Stimulated activated CD8-positive, alpha-beta memory T cell treated with anti-CD3 and anti-CD28 coated beads, Interleukin-15, amount 100 ng/mL, for 48 hours (primary cell): ENCODE data around the gene CD160.
"Not testable (repeated sequence)": the region's sequence is repeated elsewhere in the genome, so short reads cannot be mapped to it uniquely, and the experiment has no call there.

Source experiments
- DNase-seq, 2 donors: peaks; one replicate each; pipeline ENCODE4 v3.0.0-alpha.2; 2020; ENCODE audit warnings: low read depth in 2 of 2

CD160 gene, protein sequence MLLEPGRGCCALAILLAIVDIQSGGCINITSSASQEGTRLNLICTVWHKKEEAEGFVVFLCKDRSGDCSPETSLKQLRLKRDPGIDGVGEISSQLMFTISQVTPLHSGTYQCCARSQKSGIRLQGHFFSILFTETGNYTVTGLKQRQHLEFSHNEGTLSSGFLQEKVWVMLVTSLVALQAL

DNA sequence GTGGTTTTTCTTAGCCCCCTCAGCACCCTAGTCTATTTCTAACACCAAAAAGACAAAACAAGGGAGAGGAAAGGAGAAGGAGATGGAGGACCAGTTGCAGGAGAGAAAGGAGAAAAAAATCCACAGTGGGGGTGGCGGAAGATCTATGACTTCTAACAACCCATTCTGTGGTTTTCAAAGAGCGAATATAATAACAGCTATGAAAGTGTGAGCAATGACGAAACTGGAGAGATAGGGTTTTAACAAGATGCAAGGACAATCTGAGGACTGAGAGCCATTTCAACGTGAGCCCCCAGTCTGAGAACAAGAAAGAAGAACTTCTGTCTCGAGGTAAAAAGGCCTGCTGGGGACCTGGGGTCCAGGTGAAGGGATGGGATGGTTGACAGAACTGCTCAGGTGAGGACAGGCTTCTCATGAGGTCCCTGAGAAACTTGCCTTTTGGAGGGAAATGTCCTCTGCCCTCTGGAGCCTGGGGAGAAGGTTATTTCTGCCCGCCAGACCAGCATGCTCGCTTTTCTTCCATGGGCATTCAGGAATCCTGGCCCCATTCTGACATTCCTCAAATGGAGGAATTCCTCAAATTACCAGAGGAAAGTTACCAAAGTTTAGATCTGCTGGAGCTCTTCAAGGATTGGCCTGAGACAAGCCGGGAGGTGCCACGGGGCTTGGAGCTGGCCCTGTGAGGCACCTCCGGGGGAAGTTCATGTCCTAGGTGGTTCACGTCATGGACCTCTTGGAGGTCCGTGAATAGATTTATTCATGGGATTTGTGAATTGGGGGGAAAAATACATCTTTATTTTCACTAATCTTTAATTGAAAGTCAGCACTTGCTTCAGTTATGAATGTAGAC is at the start of gene CD160:
TSS of gene CD160 (plus strand) at position 270 of the 850 bp plus-strand sequence. CDS start 8,829 bp downstream, outside the sequence.
- DNase-seq = peak in 1 of 2 donors; percentile 21

DNA sequence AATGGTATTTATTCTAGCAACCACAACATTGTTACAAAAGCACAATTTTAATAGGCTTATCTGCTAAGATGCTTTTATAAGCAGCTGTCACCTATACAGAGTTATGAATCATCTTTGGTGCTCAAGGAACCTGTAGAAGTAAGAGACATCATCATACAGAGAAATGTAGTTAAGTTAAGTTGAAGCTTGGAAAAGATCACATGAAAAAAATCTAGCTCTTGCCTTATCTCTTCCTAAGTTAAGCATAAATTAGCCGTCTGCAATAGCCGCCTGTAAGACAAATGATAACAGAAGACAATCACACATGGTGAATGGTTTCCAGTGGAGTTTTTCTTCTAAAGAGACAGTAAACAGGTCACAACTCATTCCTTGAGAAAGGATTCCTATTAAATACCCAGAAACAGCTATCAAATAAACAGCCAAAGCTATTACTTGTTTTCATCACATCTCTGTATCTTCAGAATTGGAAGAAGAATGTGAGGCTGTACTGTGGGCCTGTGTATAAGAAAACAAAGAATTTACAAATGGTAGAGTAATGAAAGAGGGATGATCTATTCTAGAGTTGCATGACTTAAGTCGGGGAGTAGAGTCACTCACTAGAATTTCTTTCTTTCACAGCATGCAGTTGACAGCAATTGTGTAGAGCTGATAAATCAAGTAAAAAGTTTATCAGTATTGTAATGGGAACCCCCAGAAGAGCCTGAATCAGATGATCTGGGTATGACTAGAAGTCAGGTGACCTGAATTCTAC is 48.1 kb upstream of the CD160 start:
- not testable (repeated sequence) for DNase-seq

- DNase-seq = not testable (repeated sequence)
Measured at GRCh38 chr1:145673217-145673616, 46.1 kb upstream of the CD160 start.

DNA sequence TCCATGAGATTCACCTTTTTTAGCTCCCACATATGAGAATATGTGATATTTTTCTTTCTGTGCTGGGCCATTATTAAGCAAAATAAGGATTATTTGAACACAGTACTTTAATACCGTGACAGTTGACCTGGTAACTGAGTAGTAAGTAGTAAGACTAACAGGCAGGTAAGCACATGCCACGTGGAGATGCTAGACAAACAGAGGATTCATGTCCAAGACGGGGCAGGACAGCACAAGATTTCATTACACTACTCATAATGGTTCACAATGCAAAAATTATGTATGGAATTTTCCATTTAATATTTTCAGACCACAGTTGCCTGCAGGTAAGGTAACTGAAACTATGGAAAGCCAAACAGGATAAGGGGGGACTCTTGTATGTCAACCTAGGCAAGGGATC is 34.4 kb upstream of the CD160 start:
- DNase-seq = not testable (repeated sequence)

- not testable (repeated sequence) for DNase-seq
Measured at GRCh38 chr1:145686078-145686477, 33.2 kb upstream of the CD160 start.

DNA sequence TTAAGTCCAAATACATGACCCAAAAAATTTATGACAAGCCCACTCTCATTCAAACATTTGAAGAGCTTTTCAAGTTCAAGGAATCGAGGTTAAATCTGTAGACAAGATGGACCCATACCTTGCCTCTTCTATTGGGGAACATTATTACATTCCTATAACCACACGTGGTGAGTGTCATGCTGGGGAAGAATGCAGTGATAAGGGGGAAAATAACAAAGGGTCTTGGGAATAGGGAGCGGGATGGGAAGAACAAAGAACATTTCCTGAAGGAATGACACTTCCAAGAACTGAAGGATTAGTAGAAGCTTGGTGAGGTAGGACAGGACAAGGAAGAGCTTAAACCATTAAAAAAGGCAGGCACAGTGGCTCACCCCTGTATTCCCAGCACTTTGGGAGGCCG is 31.0 kb upstream of the CD160 start:
- DNase-seq = no peak

DNA sequence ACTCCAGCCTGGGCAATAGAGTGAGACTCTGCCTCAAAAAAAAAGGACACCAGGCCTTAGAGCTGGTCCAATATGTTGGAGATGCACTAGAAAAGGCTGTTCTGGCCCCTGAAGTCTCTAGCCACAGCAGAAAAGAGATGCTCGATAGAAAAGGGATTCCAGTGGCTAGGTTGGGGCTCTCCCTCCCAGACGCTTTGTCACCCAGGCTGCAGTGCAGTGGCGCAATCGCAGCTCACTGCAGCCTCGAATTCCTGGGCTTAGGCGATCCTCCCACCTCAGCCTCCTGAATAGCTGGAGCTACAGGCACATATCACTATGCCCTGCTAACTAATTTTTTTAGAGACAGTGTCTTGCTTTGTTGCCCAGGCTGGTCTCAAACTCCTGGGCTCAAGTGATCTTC is 30.4 kb upstream of the CD160 start:
- no peak for DNase-seq

GRCh38 chr1:145689922-145690321 is 29.4 kb upstream of the CD160 start:
- DNase-seq = no peak

DNA sequence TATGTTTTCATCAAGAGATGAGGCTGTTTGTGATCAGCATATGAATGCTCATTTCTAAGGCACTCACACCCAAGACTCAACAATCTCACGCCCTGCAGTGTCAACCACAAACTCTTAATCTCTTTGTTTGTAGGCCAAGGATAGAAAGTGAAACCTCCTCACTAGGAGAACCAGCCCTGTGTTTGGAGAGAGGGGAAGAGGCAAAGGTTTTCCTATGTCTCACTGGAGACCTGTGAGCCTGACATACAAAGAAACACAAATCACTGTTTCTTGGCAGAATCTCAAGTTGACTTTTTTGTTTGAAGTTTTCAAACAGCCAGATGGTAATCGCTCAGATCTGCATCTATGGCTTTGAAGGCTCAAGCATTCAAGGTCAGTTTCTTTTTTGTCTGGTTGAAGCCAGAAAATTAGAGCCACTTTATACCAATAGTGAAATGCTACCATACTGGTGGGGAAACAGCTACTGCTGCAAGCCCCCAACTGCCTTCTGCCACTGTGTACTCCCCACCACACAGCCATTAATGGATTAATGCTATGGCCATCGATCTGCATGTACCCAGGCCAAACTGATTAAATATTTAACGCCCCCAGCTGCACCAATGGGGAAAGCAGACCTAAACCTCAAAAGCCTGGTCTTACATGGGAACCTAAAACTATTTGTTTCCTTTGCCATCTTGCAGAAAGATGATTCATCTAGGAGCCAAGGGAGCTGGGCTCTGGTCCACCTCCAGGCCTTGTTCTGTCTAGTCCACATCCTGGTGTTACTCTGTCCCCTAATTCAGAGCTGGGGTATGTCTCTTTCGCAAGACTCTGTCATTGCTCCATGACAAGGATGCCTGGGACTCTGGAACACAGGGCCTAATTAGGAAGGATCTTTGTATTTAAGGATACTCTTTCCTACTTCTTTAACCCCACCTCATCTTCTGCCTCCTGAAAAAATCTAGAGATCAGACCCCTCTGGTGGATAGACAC is 28.4 kb upstream of the CD160 start:
- DNase-seq = peak; percentile 8 to 13

- DNase-seq = no peak
Measured at GRCh38 chr1:145692785-145693443, 26.4 kb upstream of the CD160 start.

- no peak for DNase-seq
Measured at GRCh38 chr1:145695821-145696629, 23.3 kb upstream of the CD160 start.

- DNase-seq = no peak
Measured at GRCh38 chr1:145696630-145696960, 22.7 kb upstream of the CD160 start.

DNA sequence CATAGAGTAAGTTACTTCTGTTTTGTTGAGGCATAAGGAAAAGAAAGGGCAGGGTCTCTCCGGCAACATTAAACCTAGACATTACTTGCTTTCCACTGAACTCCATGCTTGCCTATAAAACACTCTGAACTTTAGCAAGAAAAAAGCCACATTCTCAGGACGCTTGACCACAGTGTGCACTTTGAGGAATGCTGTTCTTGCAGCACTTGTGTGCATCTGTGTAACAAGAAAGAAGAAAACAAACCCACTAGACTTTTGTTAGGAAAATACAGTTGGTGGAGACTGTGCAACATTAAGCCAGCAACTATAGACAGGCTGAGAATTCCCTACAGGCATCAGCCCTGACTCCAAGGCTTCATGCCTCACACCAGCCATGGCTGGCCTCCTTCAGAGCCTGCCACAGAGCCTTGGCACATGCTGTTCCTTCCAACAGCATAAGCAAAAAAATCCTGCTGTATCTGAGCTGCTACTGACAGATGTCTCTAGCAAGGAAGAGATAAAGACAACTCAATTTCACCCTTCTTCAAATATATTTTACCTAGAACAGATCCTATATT is 17.9 kb upstream of the CD160 start:
- no peak for DNase-seq

- no peak for DNase-seq
Measured at GRCh38 chr1:145702052-145702451, 17.2 kb upstream of the CD160 start.

GRCh38 chr1:145702826-145703225 is 16.5 kb upstream of the CD160 start:
- DNase-seq = no peak

DNA sequence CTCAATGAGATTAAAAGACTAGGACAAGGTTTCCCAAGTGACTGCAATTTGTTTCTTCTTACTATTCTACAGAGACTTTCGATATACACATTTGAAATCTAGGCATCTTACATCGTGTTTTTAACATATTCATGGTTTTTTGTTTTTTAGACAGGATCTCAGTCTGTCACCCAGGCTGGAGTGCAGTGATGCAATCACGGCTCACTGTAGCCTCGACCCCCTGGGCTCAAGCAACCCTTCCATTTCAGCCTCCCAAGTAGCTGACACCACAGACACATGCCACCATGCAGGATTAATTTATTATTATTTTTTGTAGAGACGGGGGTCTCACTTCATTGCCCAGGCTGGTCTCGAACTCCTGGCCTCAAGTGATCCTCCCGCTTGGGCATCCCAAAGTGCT is 13.7 kb upstream of the CD160 start:
- no peak for DNase-seq

DNA sequence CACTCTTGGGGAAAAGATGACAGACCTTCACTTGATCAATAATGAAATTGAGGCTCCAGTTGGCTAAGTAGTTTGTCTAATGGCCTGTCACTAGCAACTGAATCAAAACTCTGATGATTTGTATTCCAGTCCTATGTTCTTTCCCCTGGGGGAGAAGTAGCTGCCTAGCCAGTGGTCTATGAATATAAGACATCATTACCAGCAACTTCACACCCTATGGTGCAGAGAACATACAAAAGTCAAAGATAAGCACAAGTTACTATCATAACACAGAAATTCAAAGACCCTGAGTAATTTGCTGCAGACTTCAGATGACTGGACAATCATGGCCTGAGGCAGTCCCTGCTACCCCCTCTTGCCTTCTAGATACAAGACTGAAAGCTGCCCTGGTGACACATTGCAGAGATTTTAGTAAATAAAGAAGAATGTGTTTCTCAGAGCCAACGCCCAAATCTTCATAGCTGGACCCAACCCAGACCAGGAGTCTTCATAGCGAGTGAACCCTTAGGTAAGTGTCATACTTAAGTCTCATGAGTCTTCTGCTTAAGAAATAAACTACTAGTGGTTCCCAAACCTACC is 13.1 kb upstream of the CD160 start:
- DNase-seq = no peak

GRCh38 chr1:145707183-145707867 is 12.0 kb upstream of the CD160 start, which contains the start of gene PDZK1:
Gene PDZK1, minus strand, starts transcription at chr1:145707368. Its CDS starts 19,347 bp downstream, at chr1:145688021.
- no peak for DNase-seq

DNA sequence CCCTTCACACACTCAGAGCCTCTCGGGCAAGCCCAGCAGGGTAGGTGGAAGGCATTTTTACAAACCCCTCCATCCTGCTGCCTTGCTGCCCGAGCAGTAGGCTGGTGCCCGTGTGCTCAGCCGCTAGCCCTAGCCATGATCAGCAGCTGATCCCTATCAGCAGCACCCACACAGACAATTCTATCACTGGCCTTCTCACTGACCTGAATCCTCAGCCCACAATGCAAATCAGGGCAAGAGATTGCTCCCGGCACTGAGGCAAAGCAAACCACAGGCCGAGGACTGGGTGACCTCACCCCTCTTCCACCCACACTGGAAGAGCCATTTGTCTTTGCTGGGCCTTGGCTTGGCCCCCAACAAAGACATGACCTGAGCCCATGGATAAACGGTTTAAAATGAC is 11.2 kb upstream of the CD160 start:
- no peak for DNase-seq
